K562 (cell line): Measurements from ENCODE around the gene FAM107B. TPM values are rescaled to one million over a fixed set of nuclear protein-coding genes. Genes with fewer than 3 reads are reported as not detected.

ENCODE experiments used
- ATAC-seq: fragments of 200-7000 bp; cut with Tn5 transposase; 3 replicates; pipeline ENCODE4 v1.9.1; 2020; ENCODE audit warnings: moderate library complexity
- BruUV-seq: library from RNA; stranded (reverse); fragments of 400-500 nt; replicated peaks from 2 replicates; lab custom pipeline; 2021; lab: Mats Ljungman, UMichigan
- CTCF ChIA-PET: fragments of 300-600 bp; formaldehyde crosslinking; extraction: SDS; loops from one replicate; lab custom pipeline; 2021; ENCODE audit warnings: low intra/inter-chr PET ratio; lab: Yijun Ruan, JAX
- POLR2A ChIA-PET: fragments of 300-600, 350-650 bp; sonication (Branson Sonifier 250); formaldehyde crosslinking; extraction: SDS; loops from one replicate; lab custom pipeline; 2021; ENCODE audit warnings: antibody characterized with exemption, inconsistent platforms; lab: Yijun Ruan, JAX
- DNase-seq, 4 experiments: peaks; one replicate each; pipeline versions ENCODE4 v3.0.0 to v3.0.0-alpha.2; 2011 to 2018; ENCODE audit warnings: low spot score in 3 of 4, mixed read lengths in 3 of 4; ENCODE audit errors: extremely low read depth in 1 of 4
- FAIRE-seq: peaks from 2 replicates; lab custom pipeline; 2011; peaks lifted over from hg19 to GRCh38; lab: Jason Lieb, UNC
- H2AFZ ChIP-seq: 2 replicates; pipeline ENCODE4 v1.6.0; 2011; ENCODE audit warnings: low read depth, low read length, control low read depth, inconsistent platforms
- H3K27ac ChIP-seq: fragments of 200-600 bp; 3 replicates; pipeline ENCODE4 v1.8.0; 2011; ENCODE audit warnings: low read depth, mild to moderate bottlenecking, control low read depth, inconsistent platforms, low read length, moderate library complexity, mixed read lengths; ENCODE audit errors: extremely low read depth
- H3K27me3 ChIP-seq, 2 experiments: fragments of 300-600 bp in 1 of 2; 2 replicates in 1 of 2; 3 replicates in 1 of 2; pipeline versions ENCODE4 v1.6.0 to v1.8.0; 2011; ENCODE audit warnings: inconsistent platforms in 2 of 2, low read length in 2 of 2, mild to moderate bottlenecking in 1 of 2, mixed read lengths in 1 of 2, moderate library complexity in 1 of 2; ENCODE audit not compliant: control insufficient read depth in 2 of 2, insufficient read depth in 2 of 2
- H3K36me3 ChIP-seq: fragments of 300-600 bp; 3 replicates; pipeline ENCODE4 v1.8.0; 2011; ENCODE audit warnings: mild to moderate bottlenecking, low read length, inconsistent platforms; ENCODE audit not compliant: control insufficient read depth, insufficient read depth
- H3K4me1 ChIP-seq, 2 experiments: fragments of 200-600 bp in 1 of 2; replicated peaks in 1 of 2; 2 replicates in 1 of 2; 3 replicates in 1 of 2; pipeline versions ENCODE4 v1.5.1 to v1.8.0; 2011; ENCODE audit warnings: inconsistent platforms in 2 of 2, low read length in 2 of 2, mild to moderate bottlenecking in 1 of 2, mixed read lengths in 1 of 2, moderate library complexity in 1 of 2; ENCODE audit not compliant: control insufficient read depth in 2 of 2, insufficient read depth in 2 of 2
- H3K4me2 ChIP-seq: 2 replicates; pipeline ENCODE4 v1.6.1; 2011; ENCODE audit warnings: low read length, control low read depth, inconsistent platforms, mixed read lengths; ENCODE audit not compliant: insufficient read depth
- H3K4me3 ChIP-seq: fragments of 200-600 bp; sonication (generic), shearing (Covaris generic); 2 replicates; pipeline ENCODE4 v1.5.1; 2016; ENCODE audit warnings: control low read depth, inconsistent platforms
- H3K79me2 ChIP-seq: fragments of 200-600 bp; 3 replicates; pipeline ENCODE4 v1.8.0; 2011; ENCODE audit warnings: low read length, inconsistent platforms; ENCODE audit not compliant: control insufficient read depth, insufficient read depth
- H3K9ac ChIP-seq, 2 experiments: 2 replicates each; pipeline versions ENCODE4 v1.6.0 to v1.6.1; 2011; ENCODE audit warnings: low read depth in 2 of 2, low read length in 2 of 2, control low read depth in 1 of 2, inconsistent platforms in 1 of 2, mild to moderate bottlenecking in 1 of 2, mixed read lengths in 1 of 2; ENCODE audit not compliant: insufficient read depth in 1 of 2
- H3K9me1 ChIP-seq: one replicate; pipeline ENCODE4 v1.6.0; 2011; ENCODE audit warnings: inconsistent platforms, mild to moderate bottlenecking, low read length, moderate library complexity; ENCODE audit not compliant: control insufficient read depth, insufficient read depth
- H3K9me3 ChIP-seq: replicated peaks from 2 replicates; pipeline ENCODE4 v1.5.1; 2011; ENCODE audit warnings: low read depth, low read length, inconsistent platforms; ENCODE audit not compliant: control insufficient read depth, insufficient read depth
- H4K20me1 ChIP-seq: replicated peaks from 2 replicates; pipeline ENCODE4 v1.6.1; 2011; ENCODE audit warnings: low read length, inconsistent platforms, mixed read lengths; ENCODE audit not compliant: control insufficient read depth, insufficient read depth
- BRD9 ChIP-seq: fragments of 450-650 bp; IDR thresholded peaks from 2 replicates; pipeline ENCODE4 v1.6.1; 2018; ENCODE audit warnings: low read depth; ENCODE audit not compliant: partially characterized antibody
- COPS2 ChIP-seq: fragments of 450-650 bp; conservative IDR thresholded peaks from 2 replicates; pipeline ENCODE4 v1.6.1; 2016; ENCODE audit warnings: mild to moderate bottlenecking, moderate library complexity
- E2F4 ChIP-seq: sonication (generic); formaldehyde crosslinking; IDR thresholded peaks from 2 replicates; pipeline ENCODE4 v1.8.0; 2022; ENCODE audit warnings: mild to moderate bottlenecking, low read depth, missing genetic modification reagents
- HMGN3 ChIP-seq: IDR thresholded peaks from 2 replicates; pipeline ENCODE4 v1.6.1; 2011; ENCODE audit warnings: borderline replicate concordance, low read depth, mild to moderate bottlenecking, mixed read lengths, low read length; ENCODE audit not compliant: insufficient read length; ENCODE audit errors: extremely low read depth
- HOXB6 ChIP-seq: fragments of 250-450 bp; sonication (Bioruptor Pico); IDR thresholded peaks from 2 replicates; pipeline ENCODE4 v1.5.1; 2022; ENCODE audit warnings: mild to moderate bottlenecking, borderline replicate concordance
- PCBP1 ChIP-seq: fragments of 200-400 bp; formaldehyde crosslinking; IDR thresholded peaks from 2 replicates; pipeline ENCODE4 v1.6.1; 2018; ENCODE audit warnings: mild to moderate bottlenecking, low read depth, low read length; ENCODE audit not compliant: poor library complexity, severe bottlenecking
- RBM22 ChIP-seq: fragments of 200-400 bp; formaldehyde crosslinking; IDR thresholded peaks from 2 replicates; pipeline ENCODE4 v1.6.1; 2018; ENCODE audit warnings: low read length, low read depth; ENCODE audit not compliant: poor library complexity, severe bottlenecking
- RREB1 ChIP-seq: fragments of 250-450 bp; sonication (Bioruptor Pico); IDR thresholded peaks from 2 replicates; pipeline ENCODE4 v1.4.0; 2020
- SUPT5H ChIP-seq: fragments of 450-650 bp; IDR thresholded peaks from 2 replicates; pipeline ENCODE4 v1.6.1; 2016
- TBL1XR1 ChIP-seq, 2 experiments: IDR thresholded peaks; 2 replicates each; pipeline ENCODE4 v1.6.1; 2012; ENCODE audit warnings: improper control_type of control experiment in 2 of 2, low read length in 2 of 2, mild to moderate bottlenecking in 1 of 2
- TSC22D4 ChIP-seq: fragments of 450-650 bp; IDR thresholded peaks from 2 replicates; pipeline ENCODE4 v1.6.1; 2016; ENCODE audit warnings: missing genetic modification characterization, missing biosample characterization, control low read depth
- WGBS: fragments of 100-300 bp; shearing (Covaris generic); methylation state at CpG from one replicate; pipeline ENCODE4 v1.1.6; 2016; ENCODE audit warnings: low coverage, mixed read lengths; ENCODE audit not compliant: insufficient coverage; ENCODE audit errors: missing lambda C conversion rate; 5-methylcytosine and 5-hydroxymethylcytosine counted together
- in situ Hi-C: fragments of 300-500 bp; cut with MboI; formaldehyde crosslinking; loops from 4 replicates; pipeline ENCODE4 v1.15.0; 2018; ENCODE audit warnings: inconsistent platforms, mixed read lengths
- intact Hi-C: fragments of 100-400 bp; cut with micrococcal nuclease; formaldehyde crosslinking; loops from 2 replicates; pipeline ENCODE4 v1.14.2; 2022
- polyA plus RNA-seq, 8 experiments: library from polyadenylated mRNA; depleted of rRNA in 4 of 8; stranded (reverse) in 5 of 8; unstranded in 3 of 8; fragments of >200 nt; fragmentation: Nextera tagmentation in 2 of 8; fragmentation: Illumina TruSeq in 1 of 8; extraction: Ambion mirVana in 2 of 8; extraction: Trizol in 1 of 8; gene quantifications; 2 replicates each; pipeline versions ENCODE4 v1.2.1 to v1.2.3, GENCODE V29; 2011 to 2014; ENCODE audit warnings: inconsistent platforms in 1 of 8, missing spikeins in 1 of 8
- total RNA-seq, 7 experiments: library from RNA; depleted of rRNA in 6 of 7; stranded (reverse); fragments of >200 nt in 6 of 7; fragmentation: Illumina TruSeq in 2 of 7; extraction: Trizol in 2 of 7; gene quantifications; 2 replicates each; pipeline versions ENCODE4 v1.2.1 to v1.2.3, GENCODE V29; 2011 to 2021; ENCODE audit warnings: low replicate concordance in 1 of 7

FAM107B gene
- total and polyA plus RNA-seq, 9 of the 15 experiments (the other 6 are each of a cell fraction or from before 2014, with no cell fraction given), result 0.40 to 2.8 (median 1.4) TPM

- BruUV-seq, result no TSS peak
- Histone ChIP-seq H3K36me3 (no peaks in the 10 kb centered on the region), H3K79me2 (no peaks in the 10 kb centered on the region), H4K20me1 (no peaks in the 10 kb centered on the region), H3K4me1 (no peaks in the 10 kb centered on the region), H2AFZ (no peak overlapping the region), H3K27ac (no peak overlapping the region), H3K27me3 (peaks cover 0 to 29% of the 10 kb centered on the region in 2 experiments; a peak in 2 of 5 replicates), H3K9me1 (no peaks in the 10 kb centered on the region), H3K4me3 (no peak overlapping the region), H3K9ac (no peak overlapping the region), H3K9me3 (no peaks in the 10 kb centered on the region), H3K4me2 (no peak overlapping the region)
- WGBS, result 0% methylated on average over 7 of the region's 9 CpGs
- intact Hi-C loops, result no loop called here
- no peak for ATAC-seq
- no peak for FAIRE-seq
- DNase-seq, result no peak
- POLR2A ChIA-PET, result no interaction called here
- TF ChIP-seq RREB1 (CRISPR knock-in tag) (no peak), E2F4 (CRISPR knock-in tag) (no peak), TSC22D4 (tag) (no peak), RBM22 (no peak), HOXB6 (no peak), SUPT5H (no peak), PCBP1 (no peak), BRD9 (no peak), COPS2 (no peak), TBL1XR1 (IDR thresholded peaks at IDR 0.05; ENCODE audit: low read length in 2 of 2) (no peak), HMGN3 (no peak)
- CTCF ChIA-PET, result interaction anchor here (2.4 kb wide), 1 partner anchor 471 kb away, joined by 15 read pairs; no protein-coding TSS in a partner anchor
- in situ Hi-C loops, result loop anchor here (10.0 kb wide), 1 partner anchor 465 kb away; no protein-coding TSS in a partner anchor
These were observed 274.4 kb downstream of the FAM107B start for GRCh38 chr10:14500172-14500765.
